Hair follicular keratinocyte (primary cell): Measurements from ENCODE around the gene CLIC5. TPM values are rescaled to one million over a fixed set of nuclear protein-coding genes. Genes with fewer than 3 reads are reported as not detected.

Source experiments
- total RNA-seq: library from RNA; depleted of rRNA; stranded (reverse); fragments of >200 nt; gene quantifications from 2 replicates; pipeline ENCODE4 v1.2.3, GENCODE V29; 2015

The CLIC5 gene
- total RNA-seq, result not detected in 2 replicates

DNA sequence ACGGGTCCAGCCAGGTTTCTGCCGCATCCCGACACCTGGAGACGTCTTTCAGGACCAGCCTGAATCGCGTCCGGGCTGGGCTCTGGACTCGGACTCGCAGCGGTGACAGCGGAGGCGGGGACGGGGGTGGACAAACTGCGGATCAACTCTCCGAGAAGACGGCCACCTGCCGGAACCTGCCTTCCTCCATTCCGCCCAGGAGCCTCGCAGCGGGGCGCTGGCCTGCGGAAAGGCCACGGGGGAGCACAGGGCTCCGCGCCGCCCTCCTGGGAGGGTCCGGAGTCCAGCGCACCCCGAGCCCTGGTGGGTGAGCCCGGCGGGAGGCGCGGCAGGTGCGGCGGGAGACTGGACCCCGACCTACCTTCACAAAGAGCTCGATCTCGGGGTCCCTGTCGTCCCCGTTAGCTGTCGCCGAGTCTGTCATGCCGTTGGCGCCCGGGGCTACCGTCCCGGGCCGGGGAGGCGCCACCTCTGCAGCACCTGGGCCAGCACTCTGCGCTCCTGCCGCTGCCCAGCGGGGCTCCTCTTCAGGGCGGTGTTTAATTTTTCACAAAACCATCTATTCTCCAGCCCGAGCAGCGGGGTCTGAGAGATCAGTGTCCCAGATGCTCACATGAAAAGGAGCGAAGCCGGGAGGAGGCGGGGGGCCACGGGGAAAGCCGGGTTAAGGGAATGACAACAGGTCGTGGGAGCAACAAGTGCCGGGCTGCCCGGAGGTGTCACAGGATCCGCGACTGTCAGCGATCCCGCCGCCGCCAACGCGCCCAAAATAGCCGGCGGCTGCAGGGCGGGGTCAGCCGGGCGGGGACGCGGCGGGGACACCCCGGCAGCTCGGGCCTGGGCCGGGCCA, at the start of gene CLIC5:
Gene CLIC5 (minus strand): TSS at position 742 of the 850 bp plus-strand sequence. CDS start 318 bp downstream, at position 424.

Other genes starting within 250 kb of the CLIC5 start
- 0.08 TPM in 1 of 2 replicates, not detected in the other for gene ENPP4, start 114.1 kb upstream of the CLIC5 start, total RNA-seq
- 1.2 and 1.5 TPM in 2 replicates for gene ENPP5, start 155.1 kb upstream of the CLIC5 start, total RNA-seq